ENCODE measurements around the gene SLC1A1.
"Not testable (repeated sequence)": the region's sequence is repeated elsewhere in the genome, so short reads cannot be mapped to it uniquely, and the experiment has no call there.

SLC1A1 gene

GRCh38 chr9:4501147-4501507, 10.9 kb downstream of the SLC1A1 start:
- in situ Hi-C loops (cut with MboI; ENCODE audit: low pct_unique_long_range_greater_than_20kb, low sequenced_read_pairs), result no loop called here
- DNase-seq, result no peak

GRCh38 chr9:4502444-4502843, 12.2 kb downstream of the SLC1A1 start:
- DNase-seq, result no peak
- in situ Hi-C loops (cut with MboI; ENCODE audit: low pct_unique_long_range_greater_than_20kb, low sequenced_read_pairs), result no loop called here

- in situ Hi-C loops (cut with MboI; ENCODE audit: low pct_unique_long_range_greater_than_20kb, low sequenced_read_pairs), result no loop called here
Observed at GRCh38 chr9:4503103-4503502, 12.8 kb downstream of the SLC1A1 start.

GRCh38 chr9:4504250-4504649, 14.0 kb downstream of the SLC1A1 start:
- in situ Hi-C loops (cut with MboI; ENCODE audit: low pct_unique_long_range_greater_than_20kb, low sequenced_read_pairs), result no loop called here
- no peak for DNase-seq

More at GRCh38 chr9:4503103-4503502, 12.8 kb downstream of the SLC1A1 start:
- DNase-seq, result no peak

- no peak for DNase-seq
- in situ Hi-C loops (cut with MboI; ENCODE audit: low pct_unique_long_range_greater_than_20kb, low sequenced_read_pairs), result no loop called here
Observed at GRCh38 chr9:4506490-4506889, 16.2 kb downstream of the SLC1A1 start.

- in situ Hi-C loops (cut with MboI; ENCODE audit: low pct_unique_long_range_greater_than_20kb, low sequenced_read_pairs), result no loop called here
- no peak for DNase-seq
Observed at GRCh38 chr9:4507306-4508130, 17.2 kb downstream of the SLC1A1 start.

GRCh38 chr9:4508246-4508906, 18.1 kb downstream of the SLC1A1 start:
- in situ Hi-C loops (cut with MboI; ENCODE audit: low pct_unique_long_range_greater_than_20kb, low sequenced_read_pairs), result no loop called here
- DNase-seq, result no peak

- no peak for DNase-seq
- in situ Hi-C loops (cut with MboI; ENCODE audit: low pct_unique_long_range_greater_than_20kb, low sequenced_read_pairs), result no loop called here
Observed at GRCh38 chr9:4508907-4509589, 18.8 kb downstream of the SLC1A1 start.

- no peak for DNase-seq
- in situ Hi-C loops (cut with MboI; ENCODE audit: low pct_unique_long_range_greater_than_20kb, low sequenced_read_pairs), result no loop called here
Observed at GRCh38 chr9:4509590-4509984, 19.3 kb downstream of the SLC1A1 start.

- no peak for DNase-seq
- in situ Hi-C loops (cut with MboI; ENCODE audit: low pct_unique_long_range_greater_than_20kb, low sequenced_read_pairs), result no loop called here
Observed at GRCh38 chr9:4510546-4511322, 20.5 kb downstream of the SLC1A1 start.

- in situ Hi-C loops (cut with MboI; ENCODE audit: low pct_unique_long_range_greater_than_20kb, low sequenced_read_pairs), result no loop called here
- DNase-seq, result no peak
Observed at GRCh38 chr9:4514252-4515128, 24.2 kb downstream of the SLC1A1 start.

- DNase-seq, result no peak
- in situ Hi-C loops (cut with MboI; ENCODE audit: low pct_unique_long_range_greater_than_20kb, low sequenced_read_pairs), result no loop called here
Observed at GRCh38 chr9:4515958-4516375, 25.7 kb downstream of the SLC1A1 start.

GRCh38 chr9:4517274-4517673, 27.0 kb downstream of the SLC1A1 start:
- in situ Hi-C loops (cut with MboI; ENCODE audit: low pct_unique_long_range_greater_than_20kb, low sequenced_read_pairs), result no loop called here
- DNase-seq, result no peak

- in situ Hi-C loops (cut with MboI; ENCODE audit: low pct_unique_long_range_greater_than_20kb, low sequenced_read_pairs), result no loop called here
- DNase-seq, result no peak
Observed at GRCh38 chr9:4519604-4520003, 29.3 kb downstream of the SLC1A1 start.

GRCh38 chr9:4520055-4520454, 29.8 kb downstream of the SLC1A1 start:
- in situ Hi-C loops (cut with MboI; ENCODE audit: low pct_unique_long_range_greater_than_20kb, low sequenced_read_pairs), result no loop called here
- no peak for DNase-seq

GRCh38 chr9:4530375-4530774, 40.1 kb downstream of the SLC1A1 start:
- in situ Hi-C loops (cut with MboI; ENCODE audit: low pct_unique_long_range_greater_than_20kb, low sequenced_read_pairs), result no loop called here
- DNase-seq, result no peak

- DNase-seq; in situ Hi-C loops (cut with MboI; ENCODE audit: low pct_unique_long_range_greater_than_20kb, low sequenced_read_pairs): not testable (repeated sequence)
Observed at GRCh38 chr9:4530831-4531230, 40.6 kb downstream of the SLC1A1 start.

- DNase-seq; in situ Hi-C loops (cut with MboI; ENCODE audit: low pct_unique_long_range_greater_than_20kb, low sequenced_read_pairs): not testable (repeated sequence)
Observed at GRCh38 chr9:4531355-4531754, 41.1 kb downstream of the SLC1A1 start.
